Smooth muscle cell (in vitro differentiated cells): ENCODE data around the gene FHIT. TPM values are rescaled to one million over a fixed set of nuclear protein-coding genes. Genes with fewer than 3 reads are reported as not detected.

Experiments
- DNase-seq: peaks from one replicate; lab custom pipeline; 2025; ENCODE audit not compliant: unreplicated experiment; lab: John Stamatoyannopoulos, UW
- H2AFZ ChIP-seq: fragments of 200-600 bp; sonication (generic); 2 replicates; pipeline ENCODE4 v1.6.0; 2016; ENCODE audit warnings: antibody characterized with exemption, low read depth, mild to moderate bottlenecking
- H3F3A ChIP-seq: fragments of 200-600 bp; sonication (generic); 2 replicates; pipeline ENCODE4 v1.6.0; 2017; ENCODE audit warnings: antibody characterized with exemption, low read depth
- H3K27ac ChIP-seq: fragments of 200-600 bp; sonication (generic); 2 replicates; pipeline ENCODE4 v1.5.1; 2016; ENCODE audit warnings: low read depth, mild to moderate bottlenecking
- H3K27me3 ChIP-seq: fragments of 200-600 bp; sonication (generic); 2 replicates; pipeline ENCODE4 v1.6.1; 2016; ENCODE audit warnings: low read depth, mild to moderate bottlenecking
- H3K36me3 ChIP-seq: fragments of 200-600 bp; sonication (generic); 2 replicates; pipeline ENCODE4 v1.5.1; 2016; ENCODE audit warnings: low read depth
- H3K4me1 ChIP-seq: fragments of 200-600 bp; sonication (generic); 2 replicates; pipeline ENCODE4 v1.5.1; 2016; ENCODE audit warnings: low read depth
- H3K4me2 ChIP-seq: fragments of 200-600 bp; sonication (generic); 2 replicates; pipeline ENCODE4 v1.6.0; 2016; ENCODE audit warnings: mild to moderate bottlenecking
- H3K4me3 ChIP-seq: fragments of 200-600 bp; sonication (generic); 2 replicates; pipeline ENCODE4 v1.5.1; 2016; ENCODE audit warnings: mild to moderate bottlenecking
- H3K79me2 ChIP-seq: fragments of 200-600 bp; sonication (generic); 2 replicates; pipeline ENCODE4 v1.6.0; 2016; ENCODE audit warnings: low read depth, mild to moderate bottlenecking
- H3K9ac ChIP-seq: fragments of 200-600 bp; sonication (generic); 2 replicates; pipeline ENCODE4 v1.6.0; 2016; ENCODE audit warnings: low read depth
- H3K9me3 ChIP-seq: fragments of 200-600 bp; sonication (generic); replicated peaks from 2 replicates; pipeline ENCODE4 v1.5.1; 2016; ENCODE audit warnings: low read depth
- H4K20me1 ChIP-seq: fragments of 200-600 bp; sonication (generic); 2 replicates; pipeline ENCODE4 v1.6.0; 2016; ENCODE audit warnings: low read depth
- CTCF ChIP-seq: fragments of 200-600 bp; sonication (generic); IDR thresholded peaks from 2 replicates; pipeline ENCODE4 v1.5.1; 2017; ENCODE audit warnings: borderline replicate concordance, mild to moderate bottlenecking, antibody characterized with exemption; ENCODE audit not compliant: insufficient read depth, poor library complexity, severe bottlenecking
- WGBS: methylation state at CpG from one replicate; pipeline ENCODE4 v1.1.7; 2016; ENCODE audit warnings: low lambda C conversion rate; 5-methylcytosine and 5-hydroxymethylcytosine counted together
- polyA plus RNA-seq: library from polyadenylated mRNA; unstranded; fragments of >200 nt; fragmentation: Nextera tagmentation; extraction: Ambion mirVana; gene quantifications from 2 replicates; pipeline ENCODE4 v1.2.1, GENCODE V29; 2016
- total RNA-seq: library from RNA; depleted of rRNA; stranded (reverse); fragments of >200 nt; gene quantifications from 2 replicates; pipeline ENCODE4 v1.2.3, GENCODE V29; 2014

The FHIT gene
- total and polyA plus RNA-seq, 2 experiments from 2014 or later, result 5.9 to 6.7 TPM

- Histone ChIP-seq H3K36me3 (no peaks in the 10 kb centered on the region), H3K4me2 (no peak overlapping the region), H3K27ac (no peak overlapping the region), H3K4me1 (peaks cover 21% of the 10 kb centered on the region), H2AFZ (no peak overlapping the region), H3F3A (no peaks in the 10 kb centered on the region), H3K27me3 (no peaks in the 10 kb centered on the region), H3K9me3 (no peaks in the 10 kb centered on the region), H3K9ac (no peak overlapping the region), H3K4me3 (no peak overlapping the region), H4K20me1 (no peaks in the 10 kb centered on the region), H3K79me2 (no peaks in the 10 kb centered on the region)
- no peak for TF ChIP-seq CTCF
- no peak for DNase-seq
- WGBS, result 92% methylated on average over 5 of the region's 5 CpGs
Measured at GRCh38 chr3:60758831-60759230, 492.4 kb downstream of the FHIT start.

DNA sequence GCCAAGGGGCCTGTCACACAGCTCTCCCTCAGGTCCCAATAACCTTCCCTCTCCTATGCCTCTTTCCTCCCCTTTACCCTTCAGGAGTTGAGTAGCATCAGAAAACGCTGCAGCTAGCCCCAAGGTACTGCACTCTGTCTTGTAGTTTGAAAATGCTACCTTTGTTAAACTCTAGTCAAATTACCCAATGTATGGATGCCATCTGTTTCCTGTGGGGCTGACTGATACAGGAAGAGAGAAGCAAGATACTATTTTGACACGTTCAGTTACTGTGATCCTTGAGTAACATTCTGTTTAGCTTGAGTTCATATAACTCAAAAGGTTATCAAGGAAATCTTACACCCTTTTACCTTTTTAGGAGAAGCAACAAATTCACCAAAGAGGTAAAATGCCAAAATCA lies 493.1 kb downstream of the FHIT start:
- Histone ChIP-seq H4K20me1 (no peaks in the 10 kb centered on the region), H3K4me2 (no peak overlapping the region), H3K9me3 (no peaks in the 10 kb centered on the region), H3K27me3 (no peaks in the 10 kb centered on the region), H3K36me3 (no peaks in the 10 kb centered on the region), H3K4me3 (no peak overlapping the region), H2AFZ (no peak overlapping the region), H3K27ac (no peak overlapping the region), H3K79me2 (no peaks in the 10 kb centered on the region), H3K4me1 (peaks cover 21% of the 10 kb centered on the region), H3K9ac (no peak overlapping the region), H3F3A (no peaks in the 10 kb centered on the region)
- DNase-seq, result no peak
- 90% methylated on average over 2 of the region's 2 CpGs for WGBS
- no peak for TF ChIP-seq CTCF

DNA sequence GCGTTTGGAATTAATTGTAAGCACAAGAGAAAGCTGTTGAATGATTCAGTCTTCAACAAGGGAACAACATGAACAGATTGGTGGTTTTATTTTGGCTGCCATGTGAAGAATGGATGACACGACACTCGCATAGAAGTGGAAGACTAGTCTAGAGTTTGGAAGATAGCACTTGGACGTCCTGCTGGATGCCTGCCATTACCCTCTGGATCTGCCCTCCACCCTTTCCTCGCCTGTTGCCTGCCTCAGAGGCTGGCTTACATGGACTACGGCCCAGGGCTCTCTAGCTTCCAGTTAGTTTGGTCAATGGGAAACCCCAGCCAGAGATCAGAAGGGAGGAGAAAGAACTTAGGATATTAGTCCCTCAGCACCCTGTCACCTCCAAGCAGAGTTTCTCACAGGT lies 493.5 kb downstream of the FHIT start:
- Histone ChIP-seq H3F3A (no peaks in the 10 kb centered on the region), H3K27me3 (no peaks in the 10 kb centered on the region), H3K27ac (no peak overlapping the region), H3K4me2 (no peak overlapping the region), H3K79me2 (no peaks in the 10 kb centered on the region), H3K9ac (no peak overlapping the region), H3K36me3 (no peaks in the 10 kb centered on the region), H3K4me1 (peaks cover 21% of the 10 kb centered on the region), H2AFZ (no peak overlapping the region), H4K20me1 (no peaks in the 10 kb centered on the region), H3K4me3 (no peak overlapping the region), H3K9me3 (no peaks in the 10 kb centered on the region)
- 88% methylated on average over 6 of the region's 6 CpGs for WGBS
- TF ChIP-seq CTCF, result no peak
- no peak for DNase-seq

GRCh38 chr3:60756241-60757030 lies 494.8 kb downstream of the FHIT start:
- H3K9ac ChIP-seq, result no peak overlapping the region
- no peak overlapping the region for H2AFZ ChIP-seq
- H3K36me3 ChIP-seq, result no peaks in the 10 kb centered on the region
- no peak overlapping the region for H3K27ac ChIP-seq
- no peaks in the 10 kb centered on the region for H3F3A ChIP-seq
- H3K4me3 ChIP-seq, result no peak overlapping the region
- H3K79me2 ChIP-seq, result no peaks in the 10 kb centered on the region
- TF ChIP-seq CTCF, result no peak
- H3K4me1 ChIP-seq, result peaks cover 21% of the 10 kb centered on the region
- no peaks in the 10 kb centered on the region for H3K9me3 ChIP-seq
- no peaks in the 10 kb centered on the region for H4K20me1 ChIP-seq
- DNase-seq, result no peak
- H3K4me2 ChIP-seq, result no peak overlapping the region
- WGBS, result 38% methylated on average over 7 of the region's 7 CpGs
- H3K27me3 ChIP-seq, result no peaks in the 10 kb centered on the region
